DND-41 (cell line): ENCODE measurements around the gene FAM193A.
"Not testable (repeated sequence)": the region's sequence is repeated elsewhere in the genome, so short reads cannot be mapped to it uniquely, and the experiment has no call there.

ENCODE experiments used
- ATAC-seq: fragments of 200-7000 bp; cut with Tn5 transposase; 3 replicates; pipeline ENCODE4 v1.9.1; 2021; ENCODE audit warnings: low read depth; ENCODE audit not compliant: insufficient read depth
- DNase-seq: peaks from one replicate; pipeline ENCODE4 v3.0.0-alpha.2; 2020
- H2AFZ ChIP-seq: 2 replicates; pipeline ENCODE4 v1.6.0; 2012; ENCODE audit warnings: low read depth, low read length
- H3K27ac ChIP-seq: 2 replicates; pipeline ENCODE4 v1.5.1; 2012; ENCODE audit warnings: low read length, inconsistent platforms
- H3K27me3 ChIP-seq: fragments of 200-600 bp; sonication (generic); 2 replicates; pipeline ENCODE4 v1.6.0; 2012; ENCODE audit warnings: low read length, mild to moderate bottlenecking, inconsistent platforms; ENCODE audit not compliant: insufficient read depth, poor library complexity
- H3K36me3 ChIP-seq: 2 replicates; pipeline ENCODE4 v1.5.1; 2012; ENCODE audit warnings: low read length, inconsistent platforms; ENCODE audit not compliant: insufficient read depth
- H3K4me1 ChIP-seq: 2 replicates; pipeline ENCODE4 v1.5.1; 2012; ENCODE audit warnings: mild to moderate bottlenecking, low read length; ENCODE audit not compliant: insufficient read depth
- H3K4me2 ChIP-seq: 2 replicates; pipeline ENCODE4 v1.6.0; 2012; ENCODE audit warnings: mild to moderate bottlenecking, moderate library complexity, low read length, inconsistent platforms; ENCODE audit not compliant: insufficient read depth
- H3K4me3 ChIP-seq, 2 experiments: fragments of 200-600 bp in 1 of 2; shearing (Covaris generic) in 1 of 2; 2 replicates each; pipeline ENCODE4 v1.5.1; 2012 to 2016; ENCODE audit warnings: inconsistent platforms in 2 of 2, low read length in 2 of 2, mild to moderate bottlenecking in 2 of 2, low read depth in 1 of 2, moderate library complexity in 1 of 2
- H3K79me2 ChIP-seq: 2 replicates; pipeline ENCODE4 v1.6.0; 2012; ENCODE audit warnings: low read length, inconsistent platforms; ENCODE audit not compliant: insufficient read depth
- H3K9ac ChIP-seq: 2 replicates; pipeline ENCODE4 v1.6.0; 2012; ENCODE audit warnings: low read depth, mild to moderate bottlenecking, inconsistent platforms, low read length, moderate library complexity
- H3K9me3 ChIP-seq: 2 replicates; pipeline ENCODE4 v1.5.1; 2012; ENCODE audit warnings: low read length, moderate library complexity, mild to moderate bottlenecking, inconsistent platforms; ENCODE audit not compliant: insufficient read depth, severe bottlenecking
- H4K20me1 ChIP-seq: 2 replicates; pipeline ENCODE4 v1.6.0; 2012; ENCODE audit warnings: low read length; ENCODE audit not compliant: insufficient read depth
- EZH2 ChIP-seq: IDR thresholded peaks from 3 replicates; pipeline ENCODE4 v1.6.1; 2012; ENCODE audit warnings: borderline replicate concordance, low read depth, mild to moderate bottlenecking, moderate library complexity, low read length, inconsistent platforms; ENCODE audit not compliant: severe bottlenecking
- TF ChIP-seq, protein P1 (sequence below): IDR thresholded peaks from 2 replicates; pipeline ENCODE4 v1.5.1; 2012; ENCODE audit warnings: borderline replicate concordance, low read length, moderate library complexity, mild to moderate bottlenecking; ENCODE audit not compliant: poor library complexity, severe bottlenecking; ENCODE audit errors: extremely low read depth

The FAM193A gene

DNA sequence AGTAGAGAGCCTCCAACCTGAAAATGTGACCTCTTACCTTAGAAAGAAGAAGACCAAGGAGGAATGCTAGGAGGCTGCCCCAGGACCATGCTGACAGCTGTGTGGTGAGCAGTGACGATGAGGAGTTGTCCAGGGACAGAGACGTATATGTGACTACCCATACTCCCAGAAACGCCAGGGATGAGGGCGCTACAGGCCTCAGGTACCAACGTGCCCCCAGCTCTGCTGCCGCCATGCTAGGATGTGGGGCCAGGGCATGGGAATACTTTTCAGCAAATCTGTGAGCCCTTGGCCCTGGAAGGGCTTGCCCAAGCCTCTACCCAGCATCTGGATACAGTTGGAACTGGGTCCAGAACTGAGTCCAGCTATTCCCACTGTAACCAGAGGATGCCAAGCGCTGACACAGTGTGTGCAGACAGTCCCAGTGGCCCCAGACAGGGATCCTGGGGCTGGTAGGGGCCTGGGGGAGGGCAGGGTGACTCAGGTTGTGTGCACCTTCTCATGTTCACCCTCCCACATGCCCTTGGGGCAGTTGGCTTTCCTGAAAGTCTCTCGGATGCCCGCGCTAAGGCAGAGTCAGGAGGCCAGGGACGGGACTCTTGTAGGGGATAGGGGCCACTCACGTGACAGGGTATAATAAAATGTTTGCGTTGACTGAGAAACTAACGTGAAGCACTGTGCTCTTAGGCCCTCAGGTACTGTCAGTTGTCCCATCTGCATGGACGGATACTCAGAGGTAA lies 23.9 kb upstream of the FAM193A start:
- ATAC-seq, result peak; percentile 7; the same call in 1 of the 3 replicates

DNA sequence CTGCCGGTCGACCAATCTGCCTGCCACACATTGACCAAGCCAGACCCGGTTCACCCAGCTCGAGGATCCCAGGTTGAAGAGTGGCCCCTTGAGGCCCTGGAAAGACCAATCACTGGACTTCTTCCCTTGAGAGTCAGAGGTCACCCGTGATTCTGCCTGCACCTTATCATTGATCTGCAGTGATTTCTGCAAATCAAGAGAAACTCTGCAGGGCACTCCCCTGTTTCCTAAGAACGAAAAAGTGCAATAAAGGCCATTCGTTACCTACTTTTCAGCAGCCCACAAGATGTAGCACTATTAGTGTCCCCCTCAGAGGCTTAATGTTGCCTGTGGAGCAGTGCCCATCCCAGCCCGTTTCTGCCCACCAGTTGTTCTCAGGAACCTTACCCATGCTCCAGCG lies 22.3 kb upstream of the FAM193A start:
- not testable (repeated sequence) for H3K27me3 ChIP-seq, H3K9me3 ChIP-seq, H3K4me3 ChIP-seq, H3K4me2 ChIP-seq, ATAC-seq, H3K4me1 ChIP-seq, H3K9ac ChIP-seq, H3K27ac ChIP-seq, DNase-seq, H2AFZ ChIP-seq
- H3K79me2 ChIP-seq, result peaks cover 18% of the 10 kb centered on the region
- H3K36me3 ChIP-seq, result peaks cover 63% of the 10 kb centered on the region
- peaks cover 47% of the 10 kb centered on the region for H4K20me1 ChIP-seq

More for the DNA sequence above, 23.9 kb upstream of the FAM193A start:
- no peak overlapping the region for H3K9ac ChIP-seq
- no peaks in the 10 kb centered on the region for H3K27me3 ChIP-seq
- no peak for DNase-seq
- H3K9me3 ChIP-seq, result no peaks in the 10 kb centered on the region
- no peaks in the 10 kb centered on the region for H3K4me1 ChIP-seq
- H3K27ac ChIP-seq, result no peak overlapping the region
- H2AFZ ChIP-seq, result no peak overlapping the region
- H3K36me3 ChIP-seq, result peaks cover 78% of the 10 kb centered on the region
- peaks cover 60% of the 10 kb centered on the region for H4K20me1 ChIP-seq
- TF ChIP-seq EZH2, result no peak
- TF ChIP-seq, protein P1, sequence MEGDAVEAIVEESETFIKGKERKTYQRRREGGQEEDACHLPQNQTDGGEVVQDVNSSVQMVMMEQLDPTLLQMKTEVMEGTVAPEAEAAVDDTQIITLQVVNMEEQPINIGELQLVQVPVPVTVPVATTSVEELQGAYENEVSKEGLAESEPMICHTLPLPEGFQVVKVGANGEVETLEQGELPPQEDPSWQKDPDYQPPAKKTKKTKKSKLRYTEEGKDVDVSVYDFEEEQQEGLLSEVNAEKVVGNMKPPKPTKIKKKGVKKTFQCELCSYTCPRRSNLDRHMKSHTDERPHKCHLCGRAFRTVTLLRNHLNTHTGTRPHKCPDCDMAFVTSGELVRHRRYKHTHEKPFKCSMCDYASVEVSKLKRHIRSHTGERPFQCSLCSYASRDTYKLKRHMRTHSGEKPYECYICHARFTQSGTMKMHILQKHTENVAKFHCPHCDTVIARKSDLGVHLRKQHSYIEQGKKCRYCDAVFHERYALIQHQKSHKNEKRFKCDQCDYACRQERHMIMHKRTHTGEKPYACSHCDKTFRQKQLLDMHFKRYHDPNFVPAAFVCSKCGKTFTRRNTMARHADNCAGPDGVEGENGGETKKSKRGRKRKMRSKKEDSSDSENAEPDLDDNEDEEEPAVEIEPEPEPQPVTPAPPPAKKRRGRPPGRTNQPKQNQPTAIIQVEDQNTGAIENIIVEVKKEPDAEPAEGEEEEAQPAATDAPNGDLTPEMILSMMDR, result no peak
- H3K79me2 ChIP-seq, result peaks cover 29% of the 10 kb centered on the region
- no peak overlapping the region for H3K4me3 ChIP-seq
- H3K4me2 ChIP-seq, result no peak overlapping the region

DNA sequence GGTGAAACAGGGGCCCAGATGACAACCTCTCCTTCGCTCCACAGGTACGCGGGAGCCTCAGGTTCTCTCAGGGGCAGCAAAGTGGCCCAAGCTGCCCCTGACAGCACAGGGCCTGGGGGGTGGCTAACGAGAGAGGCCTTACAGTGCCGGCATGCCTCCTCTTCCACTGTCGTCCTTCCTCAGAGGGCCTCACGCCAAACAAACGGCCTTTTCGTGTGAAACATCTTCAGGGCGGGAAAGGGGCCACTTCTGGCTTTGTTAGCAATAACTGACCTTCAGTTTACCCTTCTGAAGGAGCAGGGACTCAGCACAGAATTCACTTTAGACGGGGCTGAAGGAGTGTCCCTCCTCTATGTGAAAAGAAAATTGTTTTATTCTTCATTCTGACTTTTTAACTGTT lies 21.5 kb upstream of the FAM193A start:
- peaks cover 11% of the 10 kb centered on the region; the same call in 1 of the 2 replicates for H3K79me2 ChIP-seq
- DNase-seq, H3K4me2 ChIP-seq, H3K4me1 ChIP-seq, H2AFZ ChIP-seq, H3K4me3 ChIP-seq, ATAC-seq, H3K9me3 ChIP-seq, H3K27ac ChIP-seq, H3K27me3 ChIP-seq, H3K9ac ChIP-seq: not testable (repeated sequence)
- peaks cover 39% of the 10 kb centered on the region for H4K20me1 ChIP-seq
- peaks cover 55% of the 10 kb centered on the region for H3K36me3 ChIP-seq

DNA sequence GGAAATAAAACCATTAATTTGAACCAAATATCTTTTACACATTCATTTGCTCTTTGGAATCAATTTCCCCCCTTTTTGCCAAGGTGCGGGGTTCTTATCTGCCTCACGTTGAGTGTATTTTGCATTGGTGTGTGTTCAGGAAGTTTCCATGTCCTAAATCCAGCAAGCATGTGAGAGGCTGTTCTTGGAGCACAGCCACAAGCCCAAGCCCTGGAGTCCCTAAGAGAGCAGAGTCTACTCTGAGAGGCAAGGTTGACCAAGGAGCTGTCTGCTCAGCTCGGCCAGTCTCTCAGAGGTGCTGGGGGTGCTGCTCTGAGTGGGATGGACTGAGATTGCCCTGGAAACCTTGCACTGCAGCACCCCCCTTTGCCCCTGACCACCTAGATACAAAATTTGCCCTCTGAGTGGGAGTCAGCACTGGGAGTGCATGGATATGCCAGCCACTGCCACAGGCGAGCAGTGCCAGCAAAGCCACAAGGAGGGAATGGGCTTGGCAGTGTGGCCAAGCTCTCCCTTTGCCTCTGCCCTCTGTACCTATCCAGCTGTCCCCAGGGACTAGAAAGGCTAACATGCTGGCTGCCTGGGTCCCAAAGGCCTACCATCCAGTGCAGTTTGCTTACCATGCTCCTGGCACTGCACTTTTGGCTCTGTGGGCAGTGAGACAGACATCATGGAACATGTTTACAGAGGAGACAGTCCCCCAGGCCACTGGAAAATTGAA lies 20.5 kb upstream of the FAM193A start:
- Histone ChIP-seq H3K27ac (no peak overlapping the region), H3K9me3 (no peaks in the 10 kb centered on the region), H3K36me3 (peaks cover 45% of the 10 kb centered on the region), H4K20me1 (peaks cover 29% of the 10 kb centered on the region), H3K4me1 (no peaks in the 10 kb centered on the region), H2AFZ (no peak overlapping the region), H3K79me2 (0 out of 2 replicates have a peak, but pooled peaks cover under 1% of the 10 kb centered on the region), H3K27me3 (no peaks in the 10 kb centered on the region), H3K4me2 (no peak overlapping the region), H3K9ac (no peak overlapping the region), H3K4me3 (no peak overlapping the region)
- DNase-seq, result no peak
- TF ChIP-seq, protein P1, result no peak
- TF ChIP-seq EZH2, result no peak
- ATAC-seq, result no peak
